Astrocyte (in vitro differentiated cells and primary cell): ENCODE data around the gene TRIP10.

ENCODE experiments used
- CTCF ChIP-seq: IDR thresholded peaks from 2 replicates; pipeline ENCODE4 v1.5.1; 2011; ENCODE audit warnings: low read depth, mild to moderate bottlenecking, inconsistent platforms, low read length, moderate library complexity; ENCODE audit not compliant: insufficient read depth
- EZH2 ChIP-seq: IDR thresholded peaks from 2 replicates; pipeline ENCODE4 v1.6.1; 2012; ENCODE audit warnings: mild to moderate bottlenecking, low read length, inconsistent platforms; ENCODE audit not compliant: insufficient read depth

GRCh38 chr19:6743066-6743465 is 3.6 kb downstream of the TRIP10 start:
- no peak for TF ChIP-seq CTCF
- no peak for TF ChIP-seq EZH2
